Measurements from ENCODE around the gene PCNP.

GRCh38 chr3:101588616-101589015 is 14.6 kb downstream of the PCNP start:
- no peak for TF ChIP-seq POLR2A (IDR thresholded peaks at IDR 0.05)
- TF ChIP-seq, protein P1, sequence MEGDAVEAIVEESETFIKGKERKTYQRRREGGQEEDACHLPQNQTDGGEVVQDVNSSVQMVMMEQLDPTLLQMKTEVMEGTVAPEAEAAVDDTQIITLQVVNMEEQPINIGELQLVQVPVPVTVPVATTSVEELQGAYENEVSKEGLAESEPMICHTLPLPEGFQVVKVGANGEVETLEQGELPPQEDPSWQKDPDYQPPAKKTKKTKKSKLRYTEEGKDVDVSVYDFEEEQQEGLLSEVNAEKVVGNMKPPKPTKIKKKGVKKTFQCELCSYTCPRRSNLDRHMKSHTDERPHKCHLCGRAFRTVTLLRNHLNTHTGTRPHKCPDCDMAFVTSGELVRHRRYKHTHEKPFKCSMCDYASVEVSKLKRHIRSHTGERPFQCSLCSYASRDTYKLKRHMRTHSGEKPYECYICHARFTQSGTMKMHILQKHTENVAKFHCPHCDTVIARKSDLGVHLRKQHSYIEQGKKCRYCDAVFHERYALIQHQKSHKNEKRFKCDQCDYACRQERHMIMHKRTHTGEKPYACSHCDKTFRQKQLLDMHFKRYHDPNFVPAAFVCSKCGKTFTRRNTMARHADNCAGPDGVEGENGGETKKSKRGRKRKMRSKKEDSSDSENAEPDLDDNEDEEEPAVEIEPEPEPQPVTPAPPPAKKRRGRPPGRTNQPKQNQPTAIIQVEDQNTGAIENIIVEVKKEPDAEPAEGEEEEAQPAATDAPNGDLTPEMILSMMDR (IDR thresholded peaks at IDR 0.05 in 4 of 5, conservative IDR thresholded peaks at IDR 0.05 in 1 of 5) = no peak
